DMS153 (cell line): ENCODE results near the gene PDE11A.

Source experiments
- DNase-seq: peaks from one replicate; lab custom pipeline; 2025; lab: John Stamatoyannopoulos, UW

Gene PDE11A

GRCh38 chr2:177598326-177599138, 474.0 kb downstream of the PDE11A start:
- DNase-seq, result no peak

GRCh38 chr2:177597759-177598158, 474.8 kb downstream of the PDE11A start:
- DNase-seq, result no peak

- no peak for DNase-seq
These were observed 475.7 kb downstream of the PDE11A start for GRCh38 chr2:177596866-177597265.

GRCh38 chr2:177595126-177595845, 477.3 kb downstream of the PDE11A start:
- no peak for DNase-seq

GRCh38 chr2:177593402-177593801, 479.2 kb downstream of the PDE11A start:
- DNase-seq, result no peak

GRCh38 chr2:177592945-177593344, 479.6 kb downstream of the PDE11A start:
- no peak for DNase-seq

GRCh38 chr2:177592397-177592796, 480.2 kb downstream of the PDE11A start:
- DNase-seq, result no peak

GRCh38 chr2:177589186-177589585, 483.4 kb downstream of the PDE11A start:
- no peak for DNase-seq

GRCh38 chr2:177588671-177589070, 483.9 kb downstream of the PDE11A start:
- no peak for DNase-seq

- no peak for DNase-seq
These were observed 485.2 kb downstream of the PDE11A start for GRCh38 chr2:177587371-177587770.

GRCh38 chr2:177586154-177586553, 486.4 kb downstream of the PDE11A start:
- no peak for DNase-seq

GRCh38 chr2:177585234-177585863, 487.2 kb downstream of the PDE11A start:
- no peak for DNase-seq

GRCh38 chr2:177584030-177584692, 488.4 kb downstream of the PDE11A start:
- DNase-seq, result no peak

- no peak for DNase-seq
These were observed 490.6 kb downstream of the PDE11A start for GRCh38 chr2:177582000-177582399.

- DNase-seq, result no peak
These were observed 493.0 kb downstream of the PDE11A start for GRCh38 chr2:177579486-177580036.

- no peak for DNase-seq
These were observed 494.1 kb downstream of the PDE11A start for GRCh38 chr2:177578454-177578853.

GRCh38 chr2:177577075-177577474, 495.5 kb downstream of the PDE11A start:
- DNase-seq, result no peak

GRCh38 chr2:177575358-177575757, 497.2 kb downstream of the PDE11A start:
- no peak for DNase-seq

- DNase-seq, result no peak
These were observed 498.2 kb downstream of the PDE11A start for GRCh38 chr2:177574356-177574755.
